GM23338 (cell line): Measurements from ENCODE around the gene EPAS1. TPM values are rescaled to one million over a fixed set of nuclear protein-coding genes. Genes with fewer than 3 reads are reported as not detected.

Source experiments
- ATAC-seq: fragments of 200-7000 bp; cut with Tn5 transposase; 3 replicates; pipeline ENCODE4 v1.9.1; 2020
- DNase-seq: peaks from one replicate; pipeline ENCODE4 v3.0.0-alpha.2; 2015; ENCODE audit warnings: low spot score
- H2AFZ ChIP-seq: fragments of 200-600 bp; sonication (generic); 2 replicates; pipeline ENCODE4 v1.8.0; 2016; ENCODE audit warnings: antibody characterized with exemption, mild to moderate bottlenecking, moderate library complexity
- H3F3A ChIP-seq: fragments of 200-600 bp; sonication (generic); replicated peaks from 2 replicates; pipeline ENCODE4 v1.8.0; 2017; ENCODE audit warnings: antibody characterized with exemption, mixed run types, low read depth
- H3K27ac ChIP-seq: fragments of 200-600 bp; sonication (generic); 2 replicates; pipeline ENCODE4 v1.6.1; 2016; ENCODE audit warnings: low read depth
- H3K27me3 ChIP-seq: fragments of 200-600 bp; sonication (generic); 2 replicates; pipeline ENCODE4 v1.8.0; 2016; ENCODE audit warnings: mild to moderate bottlenecking, mixed run types, moderate library complexity; ENCODE audit not compliant: insufficient read depth
- H3K36me3 ChIP-seq: fragments of 200-600 bp; sonication (generic); 2 replicates; pipeline ENCODE4 v1.8.0; 2016; ENCODE audit warnings: mild to moderate bottlenecking; ENCODE audit not compliant: insufficient read depth
- H3K4me1 ChIP-seq: fragments of 200-600 bp; sonication (generic); 2 replicates; pipeline ENCODE4 v1.8.0; 2016; ENCODE audit warnings: mild to moderate bottlenecking, moderate library complexity; ENCODE audit not compliant: insufficient read depth
- H3K4me2 ChIP-seq: fragments of 200-600 bp; sonication (generic); 2 replicates; pipeline ENCODE4 v1.7.1; 2017; ENCODE audit warnings: mixed run types
- H3K4me3 ChIP-seq: fragments of 200-600 bp; sonication (generic); 2 replicates; pipeline ENCODE4 v1.6.1; 2016; ENCODE audit warnings: mixed run types
- H3K79me2 ChIP-seq: fragments of 200-600 bp; sonication (generic); replicated peaks from 2 replicates; pipeline ENCODE4 v1.8.0; 2017; ENCODE audit warnings: mild to moderate bottlenecking; ENCODE audit not compliant: insufficient read depth
- H3K9me2 ChIP-seq: fragments of 200-600 bp; sonication (generic); 2 replicates; pipeline ENCODE4 v1.8.0; 2017; ENCODE audit not compliant: insufficient read depth
- H4K20me1 ChIP-seq: fragments of 200-600 bp; sonication (generic); replicated peaks from 2 replicates; pipeline ENCODE4 v1.8.0; 2017; ENCODE audit warnings: mild to moderate bottlenecking; ENCODE audit not compliant: insufficient read depth
- H3K27ac Mint-ChIP-seq: 2 replicates; pipeline ENCODE4 v1.8.0; 2020; ENCODE audit warnings: inconsistent platforms, mild to moderate bottlenecking, moderate library complexity, mixed read lengths
- H3K27me3 Mint-ChIP-seq: 3 replicates; pipeline ENCODE4 v1.8.0; 2022; ENCODE audit warnings: low read depth, mild to moderate bottlenecking, moderate library complexity, mixed read lengths, inconsistent platforms; ENCODE audit not compliant: insufficient read depth, poor library complexity
- H3K36me3 Mint-ChIP-seq: 3 replicates; pipeline ENCODE4 v1.8.0; 2021; ENCODE audit warnings: low read depth, mild to moderate bottlenecking, inconsistent platforms, moderate library complexity, mixed read lengths
- H3K4me1 Mint-ChIP-seq: 3 replicates; pipeline ENCODE4 v1.8.0; 2020; ENCODE audit warnings: mild to moderate bottlenecking, inconsistent platforms, mixed read lengths
- H3K4me3 Mint-ChIP-seq: 3 replicates; pipeline ENCODE4 v1.8.0; 2021; ENCODE audit warnings: moderate library complexity, mild to moderate bottlenecking, inconsistent platforms, mixed read lengths
- H3K9me3 Mint-ChIP-seq: 3 replicates; pipeline ENCODE4 v1.8.0; 2020; ENCODE audit warnings: moderate library complexity, mild to moderate bottlenecking, inconsistent platforms, mixed read lengths
- CREB1 ChIP-seq: fragments of 250-450 bp; sonication (Bioruptor Pico); IDR thresholded peaks from 2 replicates; pipeline ENCODE4 v1.5.0; 2020; ENCODE audit warnings: low read depth, mild to moderate bottlenecking, moderate library complexity
- CTCF ChIP-seq, 2 experiments: fragments of 200-600 bp in 1 of 2; sonication (generic) in 1 of 2; conservative IDR thresholded peaks; 2 replicates each; pipeline versions ENCODE4 v1.5.1 to v1.6.1; 2016 to 2017; ENCODE audit warnings: antibody characterized with exemption in 2 of 2, low read depth in 2 of 2, mild to moderate bottlenecking in 2 of 2, moderate library complexity in 1 of 2
- ETS1 ChIP-seq: IDR thresholded peaks from 2 replicates; pipeline ENCODE4 v1.6.1; 2016; ENCODE audit warnings: antibody characterized with exemption
- EZH2 ChIP-seq: fragments of 200-600 bp; sonication (generic); IDR thresholded peaks from one replicate; pipeline ENCODE4 v1.8.0; 2017; ENCODE audit warnings: antibody characterized with exemption, mild to moderate bottlenecking, low read depth; ENCODE audit not compliant: unreplicated experiment
- EZH2phosphoT487 ChIP-seq: fragments of 200-600 bp; sonication (generic); IDR thresholded peaks from one replicate; pipeline ENCODE4 v1.8.1; 2018; ENCODE audit warnings: antibody characterized with exemption; ENCODE audit not compliant: unreplicated experiment
- JUNB ChIP-seq: IDR thresholded peaks from one replicate; pipeline ENCODE4 v1.6.1; 2016; ENCODE audit warnings: antibody characterized with exemption; ENCODE audit not compliant: unreplicated experiment
- NANOG ChIP-seq: IDR thresholded peaks from 2 replicates; pipeline ENCODE4 v1.6.1; 2016; ENCODE audit warnings: antibody characterized with exemption, borderline replicate concordance
- POLR2AphosphoS5 ChIP-seq: IDR thresholded peaks from 2 replicates; pipeline ENCODE4 v1.6.1; 2016; ENCODE audit warnings: antibody characterized with exemption, low read depth
- STAT1 ChIP-seq: IDR thresholded peaks from one replicate; pipeline ENCODE4 v1.6.1; 2016; ENCODE audit warnings: antibody characterized with exemption; ENCODE audit not compliant: unreplicated experiment
- ZNF114 ChIP-seq: fragments of 250-450 bp; sonication (Bioruptor Pico); IDR thresholded peaks from 2 replicates; pipeline ENCODE4 v1.5.0; 2020; ENCODE audit warnings: mild to moderate bottlenecking, moderate library complexity
- ZNF331 ChIP-seq: fragments of 250-450 bp; sonication (Bioruptor Pico); IDR thresholded peaks from 2 replicates; pipeline ENCODE4 v1.5.0; 2020; ENCODE audit warnings: low read depth, mild to moderate bottlenecking, moderate library complexity
- polyA plus RNA-seq: library from polyadenylated mRNA; unstranded; fragments of >200 nt; fragmentation: Nextera tagmentation; extraction: Ambion mirVana; gene quantifications from 2 replicates; pipeline ENCODE4 v1.2.1, GENCODE V29; 2016
- total RNA-seq: library from RNA; depleted of rRNA; stranded (reverse); fragments of >200 nt; shearing (Covaris generic); gene quantifications from 2 replicates; pipeline ENCODE4 v1.2.3, GENCODE V29; 2014
- TF ChIP-seq, protein P1 (sequence below): IDR thresholded peaks from one replicate; pipeline ENCODE4 v1.6.1; 2018; ENCODE audit warnings: antibody characterized with exemption; ENCODE audit not compliant: unreplicated experiment
- TF ChIP-seq, protein P2 (sequence below): fragments of 250-450 bp; sonication (Bioruptor Pico); IDR thresholded peaks from 2 replicates; pipeline ENCODE4 v1.5.0; 2020; ENCODE audit warnings: mild to moderate bottlenecking, moderate library complexity

The EPAS1 gene
- total and polyA plus RNA-seq, 2 experiments from 2014 or later = 0.68 to 5.4 TPM

DNA sequence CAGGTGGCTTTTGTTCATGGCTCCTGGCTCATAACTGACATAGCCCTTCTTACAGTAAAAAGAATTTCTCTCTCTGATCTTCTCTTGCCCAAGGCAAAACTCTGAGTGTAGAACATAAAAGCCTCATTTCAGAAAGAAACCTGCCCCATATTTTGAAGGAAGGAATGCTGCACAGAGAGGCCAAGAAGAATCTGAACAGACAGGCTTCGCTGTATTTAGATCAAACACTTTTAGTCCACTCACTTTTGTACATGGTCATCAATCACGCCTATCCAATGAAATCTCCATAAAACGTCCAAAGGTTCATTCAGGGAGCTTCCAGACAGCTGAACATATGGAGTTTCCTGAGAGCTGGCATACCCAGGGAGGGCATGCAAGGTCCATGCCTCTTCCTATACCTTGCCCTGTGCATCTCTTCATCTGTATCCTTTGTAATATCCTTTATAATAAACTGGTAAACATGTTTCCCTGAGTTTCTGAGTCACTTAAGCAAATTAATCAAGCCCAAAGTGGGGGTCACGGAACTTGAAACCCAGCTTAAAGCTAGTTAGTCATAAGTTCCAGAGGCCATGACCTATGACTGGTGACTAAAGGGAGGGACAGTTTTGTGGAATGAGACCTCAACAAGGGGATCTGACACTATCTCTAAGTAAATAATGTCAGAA is 119.7 kb downstream of the EPAS1 start:
- no peaks in the 10 kb centered on the region for H3K4me1 ChIP-seq
- Mint-ChIP-seq H3K27me3 (no peaks in the 10 kb centered on the region), H3K9me3 (peaks cover 47% of the 10 kb centered on the region), H3K27ac (no peak overlapping the region), H3K4me1 (no peaks in the 10 kb centered on the region), H3K4me3 (no peak overlapping the region), H3K36me3 (peaks cover 25% of the 10 kb centered on the region)
- H4K20me1 ChIP-seq = no peaks in the 10 kb centered on the region
- no peak overlapping the region for H3K27ac ChIP-seq
- no peak overlapping the region for H3K4me3 ChIP-seq
- no peaks in the 10 kb centered on the region for H3K9me2 ChIP-seq
- ATAC-seq = no peak
- TF ChIP-seq POLR2AphosphoS5 (no peak), NANOG (no peak), ZNF331 (CRISPR knock-in tag) (no peak), ETS1 (no peak), EZH2 (no peak), CTCF (conservative IDR thresholded peaks at IDR 0.05; ENCODE audit: low read depth in 2 of 2) (no peak), STAT1 (no peak), ZNF114 (no peak), EZH2phosphoT487 (no peak), JUNB (no peak), CREB1 (no peak)
- TF ChIP-seq, protein P1, sequence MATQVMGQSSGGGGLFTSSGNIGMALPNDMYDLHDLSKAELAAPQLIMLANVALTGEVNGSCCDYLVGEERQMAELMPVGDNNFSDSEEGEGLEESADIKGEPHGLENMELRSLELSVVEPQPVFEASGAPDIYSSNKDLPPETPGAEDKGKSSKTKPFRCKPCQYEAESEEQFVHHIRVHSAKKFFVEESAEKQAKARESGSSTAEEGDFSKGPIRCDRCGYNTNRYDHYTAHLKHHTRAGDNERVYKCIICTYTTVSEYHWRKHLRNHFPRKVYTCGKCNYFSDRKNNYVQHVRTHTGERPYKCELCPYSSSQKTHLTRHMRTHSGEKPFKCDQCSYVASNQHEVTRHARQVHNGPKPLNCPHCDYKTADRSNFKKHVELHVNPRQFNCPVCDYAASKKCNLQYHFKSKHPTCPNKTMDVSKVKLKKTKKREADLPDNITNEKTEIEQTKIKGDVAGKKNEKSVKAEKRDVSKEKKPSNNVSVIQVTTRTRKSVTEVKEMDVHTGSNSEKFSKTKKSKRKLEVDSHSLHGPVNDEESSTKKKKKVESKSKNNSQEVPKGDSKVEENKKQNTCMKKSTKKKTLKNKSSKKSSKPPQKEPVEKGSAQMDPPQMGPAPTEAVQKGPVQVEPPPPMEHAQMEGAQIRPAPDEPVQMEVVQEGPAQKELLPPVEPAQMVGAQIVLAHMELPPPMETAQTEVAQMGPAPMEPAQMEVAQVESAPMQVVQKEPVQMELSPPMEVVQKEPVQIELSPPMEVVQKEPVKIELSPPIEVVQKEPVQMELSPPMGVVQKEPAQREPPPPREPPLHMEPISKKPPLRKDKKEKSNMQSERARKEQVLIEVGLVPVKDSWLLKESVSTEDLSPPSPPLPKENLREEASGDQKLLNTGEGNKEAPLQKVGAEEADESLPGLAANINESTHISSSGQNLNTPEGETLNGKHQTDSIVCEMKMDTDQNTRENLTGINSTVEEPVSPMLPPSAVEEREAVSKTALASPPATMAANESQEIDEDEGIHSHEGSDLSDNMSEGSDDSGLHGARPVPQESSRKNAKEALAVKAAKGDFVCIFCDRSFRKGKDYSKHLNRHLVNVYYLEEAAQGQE = no peak
- TF ChIP-seq, protein P2, sequence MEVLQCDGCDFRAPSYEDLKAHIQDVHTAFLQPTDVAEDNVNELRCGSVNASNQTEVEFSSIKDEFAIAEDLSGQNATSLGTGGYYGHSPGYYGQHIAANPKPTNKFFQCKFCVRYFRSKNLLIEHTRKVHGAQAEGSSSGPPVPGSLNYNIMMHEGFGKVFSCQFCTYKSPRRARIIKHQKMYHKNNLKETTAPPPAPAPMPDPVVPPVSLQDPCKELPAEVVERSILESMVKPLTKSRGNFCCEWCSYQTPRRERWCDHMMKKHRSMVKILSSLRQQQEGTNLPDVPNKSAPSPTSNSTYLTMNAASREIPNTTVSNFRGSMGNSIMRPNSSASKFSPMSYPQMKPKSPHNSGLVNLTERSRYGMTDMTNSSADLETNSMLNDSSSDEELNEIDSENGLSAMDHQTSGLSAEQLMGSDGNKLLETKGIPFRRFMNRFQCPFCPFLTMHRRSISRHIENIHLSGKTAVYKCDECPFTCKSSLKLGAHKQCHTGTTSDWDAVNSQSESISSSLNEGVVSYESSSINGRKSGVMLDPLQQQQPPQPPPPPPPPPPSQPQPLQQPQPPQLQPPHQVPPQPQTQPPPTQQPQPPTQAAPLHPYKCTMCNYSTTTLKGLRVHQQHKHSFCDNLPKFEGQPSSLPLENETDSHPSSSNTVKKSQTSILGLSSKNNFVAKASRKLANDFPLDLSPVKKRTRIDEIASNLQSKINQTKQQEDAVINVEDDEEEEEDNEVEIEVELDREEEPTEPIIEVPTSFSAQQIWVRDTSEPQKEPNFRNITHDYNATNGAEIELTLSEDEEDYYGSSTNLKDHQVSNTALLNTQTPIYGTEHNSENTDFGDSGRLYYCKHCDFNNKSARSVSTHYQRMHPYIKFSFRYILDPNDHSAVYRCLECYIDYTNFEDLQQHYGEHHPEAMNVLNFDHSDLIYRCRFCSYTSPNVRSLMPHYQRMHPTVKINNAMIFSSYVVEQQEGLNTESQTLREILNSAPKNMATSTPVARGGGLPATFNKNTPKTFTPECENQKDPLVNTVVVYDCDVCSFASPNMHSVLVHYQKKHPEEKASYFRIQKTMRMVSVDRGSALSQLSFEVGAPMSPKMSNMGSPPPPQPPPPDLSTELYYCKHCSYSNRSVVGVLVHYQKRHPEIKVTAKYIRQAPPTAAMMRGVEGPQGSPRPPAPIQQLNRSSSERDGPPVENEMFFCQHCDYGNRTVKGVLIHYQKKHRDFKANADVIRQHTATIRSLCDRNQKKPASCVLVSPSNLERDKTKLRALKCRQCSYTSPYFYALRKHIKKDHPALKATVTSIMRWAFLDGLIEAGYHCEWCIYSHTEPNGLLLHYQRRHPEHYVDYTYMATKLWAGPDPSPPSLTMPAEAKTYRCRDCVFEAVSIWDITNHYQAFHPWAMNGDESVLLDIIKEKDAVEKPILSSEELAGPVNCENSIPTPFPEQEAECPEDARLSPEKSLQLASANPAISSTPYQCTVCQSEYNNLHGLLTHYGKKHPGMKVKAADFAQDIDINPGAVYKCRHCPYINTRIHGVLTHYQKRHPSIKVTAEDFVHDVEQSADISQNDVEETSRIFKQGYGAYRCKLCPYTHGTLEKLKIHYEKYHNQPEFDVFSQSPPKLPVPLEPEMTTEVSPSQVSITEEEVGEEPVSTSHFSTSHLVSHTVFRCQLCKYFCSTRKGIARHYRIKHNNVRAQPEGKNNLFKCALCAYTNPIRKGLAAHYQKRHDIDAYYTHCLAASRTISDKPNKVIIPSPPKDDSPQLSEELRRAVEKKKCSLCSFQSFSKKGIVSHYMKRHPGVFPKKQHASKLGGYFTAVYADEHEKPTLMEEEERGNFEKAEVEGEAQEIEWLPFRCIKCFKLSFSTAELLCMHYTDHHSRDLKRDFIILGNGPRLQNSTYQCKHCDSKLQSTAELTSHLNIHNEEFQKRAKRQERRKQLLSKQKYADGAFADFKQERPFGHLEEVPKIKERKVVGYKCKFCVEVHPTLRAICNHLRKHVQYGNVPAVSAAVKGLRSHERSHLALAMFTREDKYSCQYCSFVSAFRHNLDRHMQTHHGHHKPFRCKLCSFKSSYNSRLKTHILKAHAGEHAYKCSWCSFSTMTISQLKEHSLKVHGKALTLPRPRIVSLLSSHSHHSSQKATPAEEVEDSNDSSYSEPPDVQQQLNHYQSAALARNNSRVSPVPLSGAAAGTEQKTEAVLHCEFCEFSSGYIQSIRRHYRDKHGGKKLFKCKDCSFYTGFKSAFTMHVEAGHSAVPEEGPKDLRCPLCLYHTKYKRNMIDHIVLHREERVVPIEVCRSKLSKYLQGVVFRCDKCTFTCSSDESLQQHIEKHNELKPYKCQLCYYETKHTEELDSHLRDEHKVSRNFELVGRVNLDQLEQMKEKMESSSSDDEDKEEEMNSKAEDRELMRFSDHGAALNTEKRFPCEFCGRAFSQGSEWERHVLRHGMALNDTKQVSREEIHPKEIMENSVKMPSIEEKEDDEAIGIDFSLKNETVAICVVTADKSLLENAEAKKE (CRISPR knock-in tag) = no peak
- no peaks in the 10 kb centered on the region for H3K36me3 ChIP-seq
- H3K27me3 ChIP-seq = no peaks in the 10 kb centered on the region
- no peaks in the 10 kb centered on the region for H3F3A ChIP-seq
- H3K4me2 ChIP-seq = no peak overlapping the region
- no peak for DNase-seq
- no peaks in the 10 kb centered on the region for H3K79me2 ChIP-seq
- H2AFZ ChIP-seq = no peak overlapping the region
